Body of pancreas (tissue), 4 donors: Measurements from ENCODE around the gene ARHGEF28.

Experiments
- POLR2A ChIP-seq, 3 donors: fragments of 450-650 bp; IDR thresholded peaks; one replicate each; pipeline ENCODE4 v1.6.1; 2016; ENCODE audit warnings: antibody characterized with exemption in 3 of 3, mild to moderate bottlenecking in 2 of 3
- TF ChIP-seq, protein P1 (sequence below), 7 experiments: fragments of 450-650 bp in 4 of 7; fragments of 200-600 bp in 3 of 7; sonication (generic) in 3 of 7; IDR thresholded peaks; one replicate each; pipeline ENCODE4 v1.5.1; 2016 to 2019; ENCODE audit warnings: antibody characterized with exemption in 7 of 7

DNA sequence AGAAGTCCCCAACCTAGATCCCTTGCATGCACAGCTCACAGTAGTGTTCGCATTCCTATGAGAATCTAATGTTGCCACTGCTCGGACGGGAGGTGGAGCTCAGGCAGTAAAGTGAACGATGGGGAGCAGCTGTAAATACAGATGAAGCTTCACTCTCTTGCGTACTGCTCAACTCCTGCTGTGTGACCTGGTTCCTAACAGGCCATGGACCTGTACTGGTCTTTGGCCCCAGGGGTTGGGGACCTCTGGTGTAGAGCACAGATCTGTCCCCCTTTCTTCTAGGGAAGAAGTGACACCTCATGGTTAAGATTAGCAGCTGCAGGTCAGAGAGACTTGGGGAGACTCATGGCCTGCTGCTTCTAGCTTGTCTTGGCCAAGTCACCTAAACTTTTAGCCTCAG, 7.1 kb downstream of the ARHGEF28 start:
- no peak for TF ChIP-seq POLR2A (IDR thresholded peaks at IDR 0.05)
- TF ChIP-seq, protein P1, sequence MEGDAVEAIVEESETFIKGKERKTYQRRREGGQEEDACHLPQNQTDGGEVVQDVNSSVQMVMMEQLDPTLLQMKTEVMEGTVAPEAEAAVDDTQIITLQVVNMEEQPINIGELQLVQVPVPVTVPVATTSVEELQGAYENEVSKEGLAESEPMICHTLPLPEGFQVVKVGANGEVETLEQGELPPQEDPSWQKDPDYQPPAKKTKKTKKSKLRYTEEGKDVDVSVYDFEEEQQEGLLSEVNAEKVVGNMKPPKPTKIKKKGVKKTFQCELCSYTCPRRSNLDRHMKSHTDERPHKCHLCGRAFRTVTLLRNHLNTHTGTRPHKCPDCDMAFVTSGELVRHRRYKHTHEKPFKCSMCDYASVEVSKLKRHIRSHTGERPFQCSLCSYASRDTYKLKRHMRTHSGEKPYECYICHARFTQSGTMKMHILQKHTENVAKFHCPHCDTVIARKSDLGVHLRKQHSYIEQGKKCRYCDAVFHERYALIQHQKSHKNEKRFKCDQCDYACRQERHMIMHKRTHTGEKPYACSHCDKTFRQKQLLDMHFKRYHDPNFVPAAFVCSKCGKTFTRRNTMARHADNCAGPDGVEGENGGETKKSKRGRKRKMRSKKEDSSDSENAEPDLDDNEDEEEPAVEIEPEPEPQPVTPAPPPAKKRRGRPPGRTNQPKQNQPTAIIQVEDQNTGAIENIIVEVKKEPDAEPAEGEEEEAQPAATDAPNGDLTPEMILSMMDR (IDR thresholded peaks at IDR 0.05): no peak
